Epithelial cell of esophagus (primary cell): Measurements from ENCODE around the gene PCED1B.

Source experiments
- DNase-seq: peaks from one replicate; pipeline ENCODE4 v3.0.0; 2010; ENCODE audit warnings: low read depth
- H3K4me3 ChIP-seq: 2 replicates; pipeline ENCODE4 v1.5.1; 2011; ENCODE audit warnings: mild to moderate bottlenecking, low read length, control low read depth
- CTCF ChIP-seq: IDR thresholded peaks from 2 replicates; pipeline ENCODE4 v1.5.1; 2011; ENCODE audit warnings: low read depth, mild to moderate bottlenecking, low read length, control low read depth, inconsistent platforms; ENCODE audit not compliant: insufficient read depth; ENCODE audit errors: missing control alignments

PCED1B gene

GRCh38 chr12:47184813-47185212, 105.4 kb downstream of the PCED1B start:
- TF ChIP-seq CTCF: no peak
- DNase-seq: peak; percentile 96

GRCh38 chr12:47186246-47186645, 106.8 kb downstream of the PCED1B start:
- H3K4me3 ChIP-seq: no peak overlapping the region
- no peak for TF ChIP-seq CTCF
- DNase-seq: no peak

More at GRCh38 chr12:47184813-47185212, 105.4 kb downstream of the PCED1B start:
- no peak overlapping the region for H3K4me3 ChIP-seq

GRCh38 chr12:47188576-47189441, 109.4 kb downstream of the PCED1B start:
- no peak for TF ChIP-seq CTCF
- peak; percentile 58 for DNase-seq
- H3K4me3 ChIP-seq: no peak overlapping the region

- no peak for TF ChIP-seq CTCF
- DNase-seq: no peak
- H3K4me3 ChIP-seq: no peak overlapping the region
Observed at GRCh38 chr12:47189728-47190127, 110.3 kb downstream of the PCED1B start.

GRCh38 chr12:47190271-47190750, 110.9 kb downstream of the PCED1B start:
- DNase-seq: peak; percentile 87
- no peak overlapping the region for H3K4me3 ChIP-seq
- no peak for TF ChIP-seq CTCF

- no peak for TF ChIP-seq CTCF
- DNase-seq: peak; percentile 9
- H3K4me3 ChIP-seq: no peak overlapping the region
Observed at GRCh38 chr12:47190905-47191304, 111.5 kb downstream of the PCED1B start.
